Lung (tissue), 12 donors: Measurements from ENCODE around the gene SOX6. TPM values are rescaled to one million over a fixed set of nuclear protein-coding genes. Genes with fewer than 3 reads are reported as not detected.

Experiments used
- ATAC-seq: fragments of 200-7000 bp; cut with Tn5 transposase; one replicate; pipeline ENCODE4 v1.9.1; 2020; ENCODE audit warnings: moderate number of reproducible peaks; ENCODE audit not compliant: insufficient read depth, low FRiP score
- DNase-seq, 3 donors: peaks; one replicate each; pipeline ENCODE4 v3.0.0-alpha.2; 2013 to 2017
- H3K27ac ChIP-seq, 2 donors: one replicate each; pipeline ENCODE4 v1.5.1; 2013; ENCODE audit warnings: mild to moderate bottlenecking in 2 of 2, moderate library complexity in 2 of 2, control low read depth in 1 of 2, inconsistent platforms in 1 of 2, low read depth in 1 of 2, low read length in 1 of 2
- H3K27me3 ChIP-seq, 3 donors: one replicate each; pipeline ENCODE4 v1.5.1; 2013; ENCODE audit warnings: low read length in 2 of 3; ENCODE audit not compliant: control insufficient read depth in 3 of 3, insufficient read depth in 3 of 3
- H3K36me3 ChIP-seq, 4 donors: one replicate each; pipeline ENCODE4 v1.5.1; 2013; ENCODE audit warnings: low read length in 4 of 4, mild to moderate bottlenecking in 1 of 4, moderate library complexity in 1 of 4; ENCODE audit not compliant: control insufficient read depth in 4 of 4, insufficient read depth in 4 of 4
- H3K4me1 ChIP-seq, 5 donors: one replicate each; pipeline ENCODE4 v1.5.1; 2013; ENCODE audit warnings: low read length in 5 of 5, mild to moderate bottlenecking in 2 of 5, moderate library complexity in 1 of 5; ENCODE audit not compliant: control insufficient read depth in 5 of 5, insufficient read depth in 5 of 5
- H3K4me3 ChIP-seq: one replicate; pipeline ENCODE4 v1.5.1; 2013; ENCODE audit warnings: mild to moderate bottlenecking, control low read depth, moderate library complexity
- H3K9ac ChIP-seq, 2 donors: one replicate each; pipeline ENCODE4 v1.5.1; 2013; ENCODE audit warnings: low read length in 2 of 2, control low read depth in 1 of 2; ENCODE audit not compliant: insufficient read depth in 1 of 2
- H3K9me3 ChIP-seq, 4 donors: one replicate each; pipeline ENCODE4 v1.5.1; 2013; ENCODE audit warnings: low read length in 3 of 4, mild to moderate bottlenecking in 1 of 4, moderate library complexity in 1 of 4; ENCODE audit not compliant: control insufficient read depth in 4 of 4, insufficient read depth in 3 of 4
- WGBS, 2 donors: extraction: QIAGEN DNeasy Blood & Tissue Kit; methylation state at CpG; one replicate each; pipeline ENCODE4 v1.1.7; 2013; 5-methylcytosine and 5-hydroxymethylcytosine counted together
- polyA plus RNA-seq, 2 donors: library from polyadenylated mRNA; stranded (reverse); fragments of 200-250 nt; gene quantifications; one replicate each; pipeline ENCODE4 v1.2.1, GENCODE V29; 2013
- total RNA-seq, 2 donors: library from RNA; depleted of rRNA in 1 of 2; stranded (reverse); fragments of >200 nt in 1 of 2; gene quantifications; one replicate each; pipeline ENCODE4 v1.2.1, GENCODE V29; 2014 to 2021
- TF ChIP-seq, protein P1 (sequence below): IDR thresholded peaks from 2 replicates; pipeline ENCODE4 v1.5.1; 2012; ENCODE audit warnings: mild to moderate bottlenecking; ENCODE audit errors: control extremely low read depth, extremely low read depth
- donor health status: control.
- donor health status: control.
- donor health status: Bipolar disorder and iron deficiency.
- donor health status: healthy.
- donor health status: DM: yes; HTN: yes; CAD: no.

SOX6 gene
- total and polyA plus RNA-seq, 4 donors: 0.58 to 31.7 (median 7.4) TPM

DNA sequence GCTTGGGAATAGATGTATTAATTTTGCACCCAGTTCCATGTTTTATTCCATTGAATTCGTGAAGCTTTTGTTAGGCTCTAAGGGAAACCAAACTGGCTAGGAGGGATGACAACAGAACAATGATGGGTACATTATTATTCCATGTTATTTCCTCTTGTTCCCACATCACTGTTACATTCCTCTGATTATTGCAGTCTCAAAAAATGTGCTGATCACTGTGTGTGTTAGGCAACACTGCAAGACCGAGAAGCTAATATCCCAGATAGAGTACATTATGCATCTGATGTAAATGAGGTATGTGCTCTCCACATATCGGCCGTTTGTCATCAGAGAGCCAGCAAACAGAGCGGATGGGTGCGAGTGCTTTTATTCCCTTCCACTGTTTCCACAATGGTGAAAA is 327.9 kb downstream of the SOX6 start:
- Histone ChIP-seq H3K9me3 (no peaks in the 10 kb centered on the region), H3K27me3 (no peaks in the 10 kb centered on the region), H3K4me1 (peaks cover 0 to 3% (median 0%) of the 10 kb centered on the region in 5 donors), H3K4me3 (no peak overlapping the region), H3K36me3 (no peaks in the 10 kb centered on the region), H3K9ac (no peak overlapping the region), H3K27ac (no peak overlapping the region)
- TF ChIP-seq, protein P1, sequence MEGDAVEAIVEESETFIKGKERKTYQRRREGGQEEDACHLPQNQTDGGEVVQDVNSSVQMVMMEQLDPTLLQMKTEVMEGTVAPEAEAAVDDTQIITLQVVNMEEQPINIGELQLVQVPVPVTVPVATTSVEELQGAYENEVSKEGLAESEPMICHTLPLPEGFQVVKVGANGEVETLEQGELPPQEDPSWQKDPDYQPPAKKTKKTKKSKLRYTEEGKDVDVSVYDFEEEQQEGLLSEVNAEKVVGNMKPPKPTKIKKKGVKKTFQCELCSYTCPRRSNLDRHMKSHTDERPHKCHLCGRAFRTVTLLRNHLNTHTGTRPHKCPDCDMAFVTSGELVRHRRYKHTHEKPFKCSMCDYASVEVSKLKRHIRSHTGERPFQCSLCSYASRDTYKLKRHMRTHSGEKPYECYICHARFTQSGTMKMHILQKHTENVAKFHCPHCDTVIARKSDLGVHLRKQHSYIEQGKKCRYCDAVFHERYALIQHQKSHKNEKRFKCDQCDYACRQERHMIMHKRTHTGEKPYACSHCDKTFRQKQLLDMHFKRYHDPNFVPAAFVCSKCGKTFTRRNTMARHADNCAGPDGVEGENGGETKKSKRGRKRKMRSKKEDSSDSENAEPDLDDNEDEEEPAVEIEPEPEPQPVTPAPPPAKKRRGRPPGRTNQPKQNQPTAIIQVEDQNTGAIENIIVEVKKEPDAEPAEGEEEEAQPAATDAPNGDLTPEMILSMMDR: no peak
- no peak for DNase-seq
- WGBS, 2 donors: 90 to 93% methylated on average over 6 of the region's 6 CpGs
- no peak for ATAC-seq

DNA sequence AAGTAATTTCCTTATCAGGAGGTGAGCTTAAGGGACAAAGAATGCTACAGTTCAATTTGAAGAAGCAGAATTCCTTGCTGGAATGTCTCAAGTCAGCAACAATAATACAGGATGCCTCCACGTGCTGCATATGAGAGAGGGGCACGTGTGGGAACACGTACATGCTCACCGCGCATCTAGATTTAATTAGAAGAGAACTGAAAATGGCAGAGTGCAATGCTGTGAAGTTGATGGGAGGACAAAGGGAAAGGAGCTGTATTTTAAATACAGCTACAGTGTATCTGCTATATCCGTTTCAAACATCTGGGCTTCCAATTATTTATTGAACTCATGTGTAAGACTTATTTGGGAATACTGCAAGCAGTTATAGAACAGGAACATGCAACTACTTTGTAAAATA is 328.7 kb downstream of the SOX6 start:
- no peaks in the 10 kb centered on the region for H3K36me3 ChIP-seq
- H3K27ac ChIP-seq: no peak overlapping the region
- TF ChIP-seq, protein P1: no peak
- H3K4me3 ChIP-seq: no peak overlapping the region
- DNase-seq: no peak
- 83 to 86% methylated on average over 6 of the region's 6 CpGs for WGBS, 2 donors
- no peaks in the 10 kb centered on the region for H3K27me3 ChIP-seq
- no peak for ATAC-seq
- H3K4me1 ChIP-seq: peaks cover 0 to 3% (median 0%) of the 10 kb centered on the region in 5 donors
- H3K9me3 ChIP-seq: no peaks in the 10 kb centered on the region
- no peak overlapping the region for H3K9ac ChIP-seq

DNA sequence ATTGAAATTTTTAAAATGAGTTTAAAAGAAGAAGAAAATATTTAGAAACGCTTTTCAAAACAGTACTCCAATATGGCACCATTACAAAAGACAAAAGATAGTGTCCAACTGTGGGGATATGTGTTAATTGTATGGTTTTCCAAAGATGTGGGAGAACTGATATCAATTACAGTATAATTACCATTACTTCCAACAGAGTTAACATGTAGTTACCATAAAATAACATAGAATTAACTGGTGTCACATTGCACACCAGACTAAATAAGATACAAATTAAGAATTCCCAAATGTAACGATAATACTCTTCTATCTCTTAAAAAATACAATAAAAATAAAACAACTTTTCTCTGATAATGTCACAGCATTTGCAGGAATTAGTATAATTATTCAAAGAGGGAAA is 329.5 kb downstream of the SOX6 start:
- TF ChIP-seq, protein P1: no peak
- ATAC-seq: no peak
- 93 to 97% methylated on average over 2 of the region's 2 CpGs for WGBS, 2 donors
- H3K4me3 ChIP-seq: no peak overlapping the region
- H3K9ac ChIP-seq: no peak overlapping the region
- H3K27ac ChIP-seq: no peak overlapping the region
- no peak for DNase-seq
- H3K4me1 ChIP-seq: peaks cover 0 to 3% (median 0%) of the 10 kb centered on the region in 5 donors
- no peaks in the 10 kb centered on the region for H3K27me3 ChIP-seq
- H3K9me3 ChIP-seq: no peaks in the 10 kb centered on the region
- no peaks in the 10 kb centered on the region for H3K36me3 ChIP-seq

DNA sequence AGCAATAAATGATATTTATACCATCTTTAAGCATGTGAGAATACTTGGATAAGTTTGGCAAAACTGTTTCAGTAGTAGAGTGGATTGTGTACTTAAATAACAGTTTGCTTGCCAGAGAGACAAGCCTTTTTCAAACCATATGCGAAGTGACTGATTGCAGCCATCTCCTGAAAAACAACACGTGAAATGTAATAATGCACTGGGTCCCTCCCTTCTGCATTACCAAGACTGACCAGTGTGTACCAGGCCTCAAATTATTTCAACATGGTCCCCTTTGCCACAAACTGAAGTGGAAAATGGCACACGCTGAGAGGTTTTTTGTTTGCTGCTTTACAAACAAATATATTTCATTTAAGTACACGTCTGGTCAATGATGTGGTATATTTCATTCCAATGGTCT is 337.4 kb downstream of the SOX6 start:
- TF ChIP-seq, protein P1: no peak
- Histone ChIP-seq H3K27me3 (no peaks in the 10 kb centered on the region), H3K4me1 (peaks cover 2 to 22% (median 6%) of the 10 kb centered on the region in 5 donors), H3K4me3 (no peak overlapping the region), H3K9ac (no peak overlapping the region), H3K27ac (no peak overlapping the region), H3K36me3 (no peaks in the 10 kb centered on the region), H3K9me3 (no peaks in the 10 kb centered on the region)
- WGBS, 2 donors: 95 to 96% methylated on average over 4 of the region's 4 CpGs
- ATAC-seq (no peak), DNase-seq (no peak)
